Gastroesophageal sphincter (tissue), 4 donors: ENCODE results near the gene CACNA1I. TPM values are rescaled to one million over a fixed set of nuclear protein-coding genes. Genes with fewer than 3 reads are reported as not detected.

Source experiments
- ATAC-seq: fragments of 150-250 bp; one replicate; pipeline ENCODE4 v1.9.1; 2016; ENCODE audit warnings: mild to moderate bottlenecking, moderate library complexity
- H3K27ac ChIP-seq, 4 donors: fragments of 200-600 bp; sonication (generic) in 3 of 4; 1 replicate in 3 of 4; 2 replicates in 1 of 4; pipeline ENCODE4 v1.5.1; 2016 to 2019
- H3K27me3 ChIP-seq: fragments of 200-600 bp; sonication (generic); one replicate; pipeline ENCODE4 v1.5.1; 2019
- H3K36me3 ChIP-seq, 2 donors: fragments of 200-600 bp; sonication (generic); one replicate each; pipeline ENCODE4 v1.5.1; 2019; ENCODE audit warnings: control low read depth in 1 of 2
- H3K4me1 ChIP-seq, 3 donors: fragments of 200-600 bp; sonication (generic); 1 replicate in 2 of 3; 2 replicates in 1 of 3; pipeline ENCODE4 v1.5.1; 2016 to 2019; ENCODE audit warnings: control low read depth in 2 of 3
- H3K4me3 ChIP-seq, 2 donors: fragments of 200-600 bp; sonication (generic); one replicate each; pipeline ENCODE4 v1.5.1; 2019; ENCODE audit warnings: mild to moderate bottlenecking in 1 of 2, moderate library complexity in 1 of 2
- H3K9me3 ChIP-seq, 3 donors: fragments of 200-600 bp; sonication (generic); one replicate each; pipeline ENCODE4 v1.5.1; 2017 to 2019; ENCODE audit warnings: control low read depth in 2 of 3
- CTCF ChIP-seq, 4 experiments: fragments of 200-600 bp in 2 of 4; fragments of 450-650 bp in 2 of 4; sonication (generic) in 1 of 4; IDR thresholded peaks; one replicate each; pipeline ENCODE4 v1.5.1; 2017 to 2019; ENCODE audit warnings: antibody characterized with exemption in 4 of 4, mild to moderate bottlenecking in 2 of 4, moderate library complexity in 2 of 4
- EP300 ChIP-seq: sonication (generic); formaldehyde crosslinking; IDR thresholded peaks from one replicate; pipeline ENCODE4 v1.6.1; 2017; ENCODE audit warnings: antibody characterized with exemption, mild to moderate bottlenecking
- POLR2A ChIP-seq, 2 donors: fragments of 450-650 bp; IDR thresholded peaks; one replicate each; pipeline ENCODE4 v1.6.1; 2017; ENCODE audit warnings: antibody characterized with exemption in 2 of 2, mild to moderate bottlenecking in 2 of 2, moderate library complexity in 1 of 2
- POLR2AphosphoS5 ChIP-seq: sonication (generic); formaldehyde crosslinking; IDR thresholded peaks from one replicate; pipeline ENCODE4 v1.6.1; 2017; ENCODE audit warnings: antibody characterized with exemption
- WGBS, 2 donors: methylation state at CpG; one replicate each; pipeline ENCODE4 v1.1.5; 2018; ENCODE audit warnings: low coverage in 1 of 2; 5-methylcytosine and 5-hydroxymethylcytosine counted together
- total RNA-seq, 4 donors: library from RNA; depleted of rRNA; stranded (reverse); fragments of >200 nt; gene quantifications; one replicate each; pipeline ENCODE4 v1.1.0, GENCODE V29; 2016

Gene CACNA1I
- total RNA-seq, 4 donors from 2014 or later, result 0.04 to 0.54 (median 0.11) TPM

GRCh38 chr22:39724390-39724789 is 153.8 kb downstream of the CACNA1I start:
- TF ChIP-seq POLR2AphosphoS5 (no peak), EP300 (no peak), CTCF (IDR thresholded peaks at IDR 0.05) (no peak), POLR2A (IDR thresholded peaks at IDR 0.05) (no peak)
- 82 to 93% methylated on average over 2 to 3 of the region's 4 CpGs for WGBS, 2 donors
- Histone ChIP-seq H3K36me3 (no peaks in the 10 kb centered on the region), H3K4me1 (no peaks in the 10 kb centered on the region), H3K27ac (no peak overlapping the region), H3K27me3 (peaks cover 61% of the 10 kb centered on the region), H3K9me3 (no peaks in the 10 kb centered on the region), H3K4me3 (no peak overlapping the region)
- no peak for ATAC-seq

GRCh38 chr22:39724857-39725256 is 154.3 kb downstream of the CACNA1I start:
- WGBS, 2 donors, result 100% methylated on average over 2 to 3 of the region's 9 CpGs
- H3K4me3 ChIP-seq, result no peak overlapping the region
- no peaks in the 10 kb centered on the region for H3K9me3 ChIP-seq
- H3K4me1 ChIP-seq, result no peaks in the 10 kb centered on the region
- no peak for TF ChIP-seq EP300
- no peak for TF ChIP-seq POLR2A (IDR thresholded peaks at IDR 0.05)
- no peak for TF ChIP-seq CTCF (IDR thresholded peaks at IDR 0.05)
- TF ChIP-seq POLR2AphosphoS5, result no peak
- no peak overlapping the region for H3K27ac ChIP-seq
- H3K36me3 ChIP-seq, result no peaks in the 10 kb centered on the region
- ATAC-seq, result no peak
- peaks cover 62% of the 10 kb centered on the region for H3K27me3 ChIP-seq

- no peak for TF ChIP-seq POLR2AphosphoS5
- TF ChIP-seq CTCF (IDR thresholded peaks at IDR 0.05), result no peak
- no peak for TF ChIP-seq POLR2A (IDR thresholded peaks at IDR 0.05)
- no peak for TF ChIP-seq EP300
- no peaks in the 10 kb centered on the region for H3K9me3 ChIP-seq
- ATAC-seq, result no peak
- H3K4me1 ChIP-seq, result no peaks in the 10 kb centered on the region
- no peak overlapping the region for H3K27ac ChIP-seq
- WGBS, 2 donors, result 20% methylated on average over 1 of the region's 9 CpGs; no CpG with 5 or more reads in 1 of the 2 donors
- H3K27me3 ChIP-seq, result peaks cover 65% of the 10 kb centered on the region
- no peaks in the 10 kb centered on the region for H3K36me3 ChIP-seq
- H3K4me3 ChIP-seq, result no peak overlapping the region
Observed at GRCh38 chr22:39725351-39726035, 154.9 kb downstream of the CACNA1I start.

- no peak for ATAC-seq
- Histone ChIP-seq H3K4me3 (no peak overlapping the region), H3K27me3 (peaks cover 76% of the 10 kb centered on the region), H3K4me1 (no peaks in the 10 kb centered on the region), H3K9me3 (no peaks in the 10 kb centered on the region), H3K27ac (no peak overlapping the region), H3K36me3 (no peaks in the 10 kb centered on the region)
- no peak for TF ChIP-seq EP300
- no peak for TF ChIP-seq POLR2A (IDR thresholded peaks at IDR 0.05)
- TF ChIP-seq CTCF (IDR thresholded peaks at IDR 0.05), result no peak
- TF ChIP-seq POLR2AphosphoS5, result no peak
- 25 to 45% methylated on average over 13 to 14 of the region's 15 CpGs for WGBS, 2 donors
Observed at GRCh38 chr22:39727541-39727940, 157.0 kb downstream of the CACNA1I start.

- no peaks in the 10 kb centered on the region for H3K4me1 ChIP-seq
- no peak overlapping the region for H3K4me3 ChIP-seq
- peaks cover 84% of the 10 kb centered on the region for H3K27me3 ChIP-seq
- ATAC-seq, result no peak
- no peaks in the 10 kb centered on the region for H3K9me3 ChIP-seq
- H3K27ac ChIP-seq, result no peak overlapping the region
- no peaks in the 10 kb centered on the region for H3K36me3 ChIP-seq
- WGBS, 2 donors, result 68 to 100% methylated on average over 3 to 7 of the region's 12 CpGs
- no peak for TF ChIP-seq EP300
- TF ChIP-seq POLR2AphosphoS5, result no peak
- TF ChIP-seq CTCF (IDR thresholded peaks at IDR 0.05), result no peak
- no peak for TF ChIP-seq POLR2A (IDR thresholded peaks at IDR 0.05)
Observed at GRCh38 chr22:39728236-39728860, 157.8 kb downstream of the CACNA1I start.
